ENCODE data around the gene MEF2A.

- TF ChIP-seq, protein P1, sequence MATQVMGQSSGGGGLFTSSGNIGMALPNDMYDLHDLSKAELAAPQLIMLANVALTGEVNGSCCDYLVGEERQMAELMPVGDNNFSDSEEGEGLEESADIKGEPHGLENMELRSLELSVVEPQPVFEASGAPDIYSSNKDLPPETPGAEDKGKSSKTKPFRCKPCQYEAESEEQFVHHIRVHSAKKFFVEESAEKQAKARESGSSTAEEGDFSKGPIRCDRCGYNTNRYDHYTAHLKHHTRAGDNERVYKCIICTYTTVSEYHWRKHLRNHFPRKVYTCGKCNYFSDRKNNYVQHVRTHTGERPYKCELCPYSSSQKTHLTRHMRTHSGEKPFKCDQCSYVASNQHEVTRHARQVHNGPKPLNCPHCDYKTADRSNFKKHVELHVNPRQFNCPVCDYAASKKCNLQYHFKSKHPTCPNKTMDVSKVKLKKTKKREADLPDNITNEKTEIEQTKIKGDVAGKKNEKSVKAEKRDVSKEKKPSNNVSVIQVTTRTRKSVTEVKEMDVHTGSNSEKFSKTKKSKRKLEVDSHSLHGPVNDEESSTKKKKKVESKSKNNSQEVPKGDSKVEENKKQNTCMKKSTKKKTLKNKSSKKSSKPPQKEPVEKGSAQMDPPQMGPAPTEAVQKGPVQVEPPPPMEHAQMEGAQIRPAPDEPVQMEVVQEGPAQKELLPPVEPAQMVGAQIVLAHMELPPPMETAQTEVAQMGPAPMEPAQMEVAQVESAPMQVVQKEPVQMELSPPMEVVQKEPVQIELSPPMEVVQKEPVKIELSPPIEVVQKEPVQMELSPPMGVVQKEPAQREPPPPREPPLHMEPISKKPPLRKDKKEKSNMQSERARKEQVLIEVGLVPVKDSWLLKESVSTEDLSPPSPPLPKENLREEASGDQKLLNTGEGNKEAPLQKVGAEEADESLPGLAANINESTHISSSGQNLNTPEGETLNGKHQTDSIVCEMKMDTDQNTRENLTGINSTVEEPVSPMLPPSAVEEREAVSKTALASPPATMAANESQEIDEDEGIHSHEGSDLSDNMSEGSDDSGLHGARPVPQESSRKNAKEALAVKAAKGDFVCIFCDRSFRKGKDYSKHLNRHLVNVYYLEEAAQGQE (IDR thresholded peaks at IDR 0.05; ENCODE audit: insufficient read depth in 1 of 2, low read depth in 2 of 2, low read length in 2 of 2) = no peak
- TF ChIP-seq SIN3A (IDR thresholded peaks at IDR 0.05; ENCODE audit: borderline replicate concordance, insufficient read depth, low read length) (no peak), TAF1 (IDR thresholded peaks at IDR 0.05; ENCODE audit: borderline replicate concordance, insufficient read depth, low read length) (no peak), POLR2AphosphoS5 (IDR thresholded peaks at IDR 0.05; ENCODE audit: low read depth, low read length) (no peak), FOXP2 (optimal IDR thresholded peaks at IDR 0.05; ENCODE audit: borderline replicate concordance, extremely low read depth, extremely low read length, insufficient read depth) (no peak)
Observed at GRCh38 chr15:99598296-99598695, 32.5 kb downstream of the MEF2A start.
